ENCODE data around the gene RGS1. TPM values are rescaled to one million over a fixed set of nuclear protein-coding genes. Genes with fewer than 3 reads are reported as not detected.
A peak's percentile ranks its signal among the peaks of the same experiment; 100 is the strongest.

RGS1 gene
- total RNA-seq, 1 donor from 2014 or later: 0.74 TPM

DNA sequence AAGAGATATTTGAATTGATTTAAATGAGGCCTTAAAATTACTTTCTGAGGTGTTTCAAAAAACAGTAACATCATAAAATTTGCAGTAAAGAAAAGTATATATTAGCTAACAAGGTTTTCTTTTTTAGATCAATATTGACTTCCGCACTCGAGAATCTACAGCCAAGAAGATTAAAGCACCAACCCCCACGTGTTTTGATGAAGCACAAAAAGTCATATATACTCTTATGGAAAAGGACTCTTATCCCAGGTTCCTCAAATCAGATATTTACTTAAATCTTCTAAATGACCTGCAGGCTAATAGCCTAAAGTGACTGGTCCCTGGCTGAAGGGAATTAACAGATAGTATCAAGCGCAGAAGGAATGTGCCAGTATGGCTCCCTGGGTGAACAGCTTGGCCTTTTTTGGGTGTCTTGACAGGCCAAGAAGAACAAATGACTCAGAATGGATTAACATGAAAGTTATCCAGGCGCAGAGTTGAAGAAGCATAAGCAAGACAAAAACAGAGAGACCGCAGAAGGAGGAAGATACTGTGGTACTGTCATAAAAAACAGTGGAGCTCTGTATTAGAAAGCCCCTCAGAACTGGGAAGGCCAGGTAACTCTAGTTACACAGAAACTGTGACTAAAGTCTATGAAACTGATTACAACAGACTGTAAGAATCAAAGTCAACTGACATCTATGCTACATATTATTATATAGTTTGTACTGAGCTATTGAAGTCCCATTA is 3.6 kb downstream of the RGS1 start:
- no peaks in the 10 kb centered on the region for H3K4me1 ChIP-seq
- H3K9me3 ChIP-seq (replicated peaks): no peaks in the 10 kb centered on the region
- H3K27ac ChIP-seq (replicated peaks): no peak overlapping the region
- H3K36me3 ChIP-seq: no peaks in the 10 kb centered on the region
- intact Hi-C loops (cut with micrococcal nuclease): no loop called here
- no peak for TF ChIP-seq CTCF (IDR thresholded peaks at IDR 0.05; ENCODE audit: borderline replicate concordance)
- no peak overlapping the region for H3K4me3 ChIP-seq
- no peak for DNase-seq
- no peaks in the 10 kb centered on the region for H3K27me3 ChIP-seq (ENCODE audit: low read depth)

GRCh38 chr1:192580351-192580962 is 4.9 kb downstream of the RGS1 start:
- H3K4me3 ChIP-seq: no peak overlapping the region
- intact Hi-C loops (cut with micrococcal nuclease): no loop called here
- H3K36me3 ChIP-seq: no peaks in the 10 kb centered on the region
- DNase-seq: no peak
- TF ChIP-seq CTCF (IDR thresholded peaks at IDR 0.05; ENCODE audit: borderline replicate concordance): peak; percentile 50
- no peaks in the 10 kb centered on the region for H3K9me3 ChIP-seq (replicated peaks)
- H3K27me3 ChIP-seq (ENCODE audit: low read depth): no peaks in the 10 kb centered on the region
- H3K4me1 ChIP-seq: no peaks in the 10 kb centered on the region
- H3K27ac ChIP-seq (replicated peaks): no peak overlapping the region

- no peak for DNase-seq
- H3K9me3 ChIP-seq (replicated peaks): no peaks in the 10 kb centered on the region
- no peak overlapping the region for H3K4me3 ChIP-seq
- TF ChIP-seq CTCF (IDR thresholded peaks at IDR 0.05; ENCODE audit: borderline replicate concordance): no peak
- no peaks in the 10 kb centered on the region for H3K27me3 ChIP-seq (ENCODE audit: low read depth)
- H3K36me3 ChIP-seq: no peaks in the 10 kb centered on the region
- H3K4me1 ChIP-seq: no peaks in the 10 kb centered on the region
- intact Hi-C loops (cut with micrococcal nuclease): no loop called here
- H3K27ac ChIP-seq (replicated peaks): no peak overlapping the region
Observed at GRCh38 chr1:192581131-192581927, 5.8 kb downstream of the RGS1 start.

DNA sequence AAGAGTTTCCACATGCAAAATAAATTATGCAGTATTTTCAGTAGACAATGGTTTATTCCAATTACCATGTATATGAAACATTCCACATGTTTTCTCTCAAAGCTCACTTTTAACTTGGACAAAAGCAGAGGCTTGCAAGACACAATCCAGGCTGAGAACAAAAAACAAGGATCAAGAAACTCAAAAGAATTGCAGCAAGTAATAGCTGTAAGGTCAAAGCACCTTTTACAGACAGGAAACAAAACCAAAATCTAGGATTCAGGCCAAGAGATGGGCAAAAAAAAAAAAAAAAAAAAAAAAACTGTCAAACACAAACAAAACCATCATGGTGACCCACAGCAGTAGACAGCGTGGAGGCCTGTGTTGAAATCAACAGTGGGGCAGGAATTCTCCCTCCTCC is 9.3 kb downstream of the RGS1 start:
- Histone ChIP-seq H3K27me3 (ENCODE audit: low read depth) (no peaks in the 10 kb centered on the region), H3K4me1 (no peaks in the 10 kb centered on the region), H3K27ac (replicated peaks) (no peak overlapping the region), H3K36me3 (no peaks in the 10 kb centered on the region), H3K9me3 (replicated peaks) (no peaks in the 10 kb centered on the region), H3K4me3 (no peak overlapping the region)
- no peak for DNase-seq
- no peak for TF ChIP-seq CTCF (IDR thresholded peaks at IDR 0.05; ENCODE audit: borderline replicate concordance)
- intact Hi-C loops (cut with micrococcal nuclease): no loop called here

GRCh38 chr1:192587386-192588266 is 12.1 kb downstream of the RGS1 start:
- H3K27ac ChIP-seq (replicated peaks): no peak overlapping the region

More at GRCh38 chr1:192587386-192588266, 12.1 kb downstream of the RGS1 start:
- intact Hi-C loops (cut with micrococcal nuclease): no loop called here
- H3K4me1 ChIP-seq: no peaks in the 10 kb centered on the region
- no peaks in the 10 kb centered on the region for H3K9me3 ChIP-seq (replicated peaks)
- TF ChIP-seq CTCF (IDR thresholded peaks at IDR 0.05; ENCODE audit: borderline replicate concordance): no peak
- DNase-seq: no peak
- no peaks in the 10 kb centered on the region for H3K27me3 ChIP-seq (ENCODE audit: low read depth)
- no peak overlapping the region for H3K4me3 ChIP-seq
- no peaks in the 10 kb centered on the region for H3K36me3 ChIP-seq

Data from left ventricle myocardium inferior (tissue), 1 donor.